ENCODE measurements around the gene P4HTM. TPM values are rescaled to one million over a fixed set of nuclear protein-coding genes. Genes with fewer than 3 reads are reported as not detected.

P4HTM gene
- total and polyA plus RNA-seq, 2 donors (not counting 1 experiment from before 2014, with no cell fraction given), result 48.5 to 70.6 TPM

GRCh38 chr3:48963591-48963990, 26.4 kb upstream of the P4HTM start:
- Histone ChIP-seq H3K9ac (ENCODE audit: low read length) (no peak overlapping the region), H3K4me2 (replicated peaks; ENCODE audit: low read depth, low read length, poor library complexity, severe bottlenecking) (no peak overlapping the region), H3K36me3 (replicated peaks in 1 of 2; ENCODE audit: control extremely low read depth in 1 of 2, control insufficient read depth in 1 of 2, extremely low read depth in 1 of 2, insufficient read depth in 2 of 2, low read length in 1 of 2) (peaks cover 10 to 35% of the 10 kb centered on the region in 2 experiments), H3K79me2 (ENCODE audit: control insufficient read depth, insufficient read depth, low read length) (no peaks in the 10 kb centered on the region), H4K20me1 (ENCODE audit: control insufficient read depth, insufficient read depth, low read length, poor library complexity, severe bottlenecking) (no peaks in the 10 kb centered on the region), H3K27me3 (replicated peaks in 1 of 4; ENCODE audit: control extremely low read depth in 1 of 4, control insufficient read depth in 3 of 4, insufficient read depth in 4 of 4, low read length in 3 of 4) (no peaks in the 10 kb centered on the region), H3K27ac (ENCODE audit: low read length in 2 of 2) (no peak overlapping the region), H3K4me3 (ENCODE audit: control extremely low read depth in 1 of 5, extremely low read depth in 1 of 5, insufficient read depth in 1 of 5, low read depth in 2 of 5, low read length in 4 of 5) (no peak overlapping the region), H3K4me1 (ENCODE audit: control insufficient read depth in 2 of 2, insufficient read depth in 2 of 2, low read length in 2 of 2) (no peaks in the 10 kb centered on the region), H3K9me3 (ENCODE audit: control extremely low read depth in 1 of 3, control insufficient read depth in 2 of 3, insufficient read depth in 1 of 3, low read length in 2 of 3) (no peaks in the 10 kb centered on the region), H2AFZ (ENCODE audit: insufficient read depth, low read depth, low read length, poor library complexity, severe bottlenecking) (no peak overlapping the region)
- H3K27ac Mint-ChIP-seq, result no peak overlapping the region
- no peak for ATAC-seq (ENCODE audit: low read depth)
- H3K27me3 Mint-ChIP-seq, result no peaks in the 10 kb centered on the region
- no peaks in the 10 kb centered on the region for H3K9me3 Mint-ChIP-seq (ENCODE audit: insufficient read depth)
- no peak overlapping the region for H3K4me3 Mint-ChIP-seq
- intact Hi-C loops (cut with micrococcal nuclease), result no loop called here
- H3K4me1 Mint-ChIP-seq, result peaks cover 4% of the 10 kb centered on the region
- CTCF ChIA-PET, result no interaction called here
- 100% methylated on average over 1 of the region's 2 CpGs for WGBS (ENCODE audit: insufficient coverage)
- no peak for DNase-seq
- POLR2A ChIA-PET, result interaction anchor here (0.6 kb wide), 1 partner anchor 59 kb away, joined by 5 read pairs; no protein-coding TSS in a partner anchor
- no peak for TF ChIP-seq EZH2 (IDR thresholded peaks at IDR 0.05; ENCODE audit: borderline replicate concordance, insufficient read depth, low read depth, low read length, poor library complexity, severe bottlenecking)
- TF ChIP-seq, protein P1, sequence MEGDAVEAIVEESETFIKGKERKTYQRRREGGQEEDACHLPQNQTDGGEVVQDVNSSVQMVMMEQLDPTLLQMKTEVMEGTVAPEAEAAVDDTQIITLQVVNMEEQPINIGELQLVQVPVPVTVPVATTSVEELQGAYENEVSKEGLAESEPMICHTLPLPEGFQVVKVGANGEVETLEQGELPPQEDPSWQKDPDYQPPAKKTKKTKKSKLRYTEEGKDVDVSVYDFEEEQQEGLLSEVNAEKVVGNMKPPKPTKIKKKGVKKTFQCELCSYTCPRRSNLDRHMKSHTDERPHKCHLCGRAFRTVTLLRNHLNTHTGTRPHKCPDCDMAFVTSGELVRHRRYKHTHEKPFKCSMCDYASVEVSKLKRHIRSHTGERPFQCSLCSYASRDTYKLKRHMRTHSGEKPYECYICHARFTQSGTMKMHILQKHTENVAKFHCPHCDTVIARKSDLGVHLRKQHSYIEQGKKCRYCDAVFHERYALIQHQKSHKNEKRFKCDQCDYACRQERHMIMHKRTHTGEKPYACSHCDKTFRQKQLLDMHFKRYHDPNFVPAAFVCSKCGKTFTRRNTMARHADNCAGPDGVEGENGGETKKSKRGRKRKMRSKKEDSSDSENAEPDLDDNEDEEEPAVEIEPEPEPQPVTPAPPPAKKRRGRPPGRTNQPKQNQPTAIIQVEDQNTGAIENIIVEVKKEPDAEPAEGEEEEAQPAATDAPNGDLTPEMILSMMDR (IDR thresholded peaks at IDR 0.05), result no peak

DNA sequence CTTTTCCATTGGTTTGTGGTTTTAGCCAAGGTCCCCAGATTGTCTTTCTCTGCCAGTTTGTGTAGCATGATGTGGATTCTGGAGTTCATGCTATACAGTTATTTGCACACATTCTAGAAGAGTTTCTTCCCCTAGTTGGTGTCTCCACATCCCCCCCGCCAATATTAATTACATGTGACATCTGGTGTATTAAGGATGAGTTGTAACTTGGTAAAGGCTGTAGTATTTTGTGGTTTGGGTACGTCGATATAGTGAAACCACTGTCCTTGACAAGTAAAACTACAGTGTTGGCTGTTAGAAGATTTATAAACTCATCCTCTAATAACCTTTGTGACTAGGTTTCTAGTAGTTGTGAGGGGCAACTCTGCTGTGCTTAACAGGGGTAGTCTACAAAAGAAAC, 23.7 kb upstream of the P4HTM start:
- CTCF ChIA-PET, result interaction anchor here (0.7 kb wide), 1 partner anchor 217 kb away, joined by 7 read pairs; no protein-coding TSS in a partner anchor
- no peak overlapping the region for H3K27ac Mint-ChIP-seq
- H3K4me2 ChIP-seq (replicated peaks; ENCODE audit: low read depth, low read length, poor library complexity, severe bottlenecking), result no peak overlapping the region

More for the DNA sequence above, 23.7 kb upstream of the P4HTM start:
- TF ChIP-seq, protein P1 (IDR thresholded peaks at IDR 0.05), result no peak
- no peak for TF ChIP-seq EZH2 (IDR thresholded peaks at IDR 0.05; ENCODE audit: borderline replicate concordance, insufficient read depth, low read depth, low read length, poor library complexity, severe bottlenecking)
- Mint-ChIP-seq H3K9me3 (ENCODE audit: insufficient read depth) (no peaks in the 10 kb centered on the region), H3K27me3 (no peaks in the 10 kb centered on the region), H3K4me1 (no peaks in the 10 kb centered on the region), H3K4me3 (no peak overlapping the region)
- no peak for ATAC-seq (ENCODE audit: low read depth)
- WGBS (ENCODE audit: insufficient coverage), result no CpG with 5 or more reads among the region's 3 CpGs
- Histone ChIP-seq H3K27ac (ENCODE audit: low read length in 2 of 2) (no peak overlapping the region), H4K20me1 (ENCODE audit: control insufficient read depth, insufficient read depth, low read length, poor library complexity, severe bottlenecking) (no peaks in the 10 kb centered on the region), H3K4me1 (ENCODE audit: control insufficient read depth in 2 of 2, insufficient read depth in 2 of 2, low read length in 2 of 2) (no peaks in the 10 kb centered on the region), H3K9me3 (ENCODE audit: control extremely low read depth in 1 of 3, control insufficient read depth in 2 of 3, insufficient read depth in 1 of 3, low read length in 2 of 3) (no peaks in the 10 kb centered on the region), H3K27me3 (replicated peaks in 1 of 4; ENCODE audit: control extremely low read depth in 1 of 4, control insufficient read depth in 3 of 4, insufficient read depth in 4 of 4, low read length in 3 of 4) (no peaks in the 10 kb centered on the region), H3K9ac (ENCODE audit: low read length) (no peak overlapping the region), H3K79me2 (ENCODE audit: control insufficient read depth, insufficient read depth, low read length) (no peaks in the 10 kb centered on the region), H3K4me3 (ENCODE audit: control extremely low read depth in 1 of 5, extremely low read depth in 1 of 5, insufficient read depth in 1 of 5, low read depth in 2 of 5, low read length in 4 of 5) (no peak overlapping the region), H3K36me3 (replicated peaks in 1 of 2; ENCODE audit: control extremely low read depth in 1 of 2, control insufficient read depth in 1 of 2, extremely low read depth in 1 of 2, insufficient read depth in 2 of 2, low read length in 1 of 2) (peaks cover 17 to 54% of the 10 kb centered on the region in 2 experiments), H2AFZ (ENCODE audit: insufficient read depth, low read depth, low read length, poor library complexity, severe bottlenecking) (no peak overlapping the region)
- intact Hi-C loops (cut with micrococcal nuclease), result no loop called here
- POLR2A ChIA-PET, result no interaction called here
- no peak for DNase-seq

Measured in B cell (primary cell).